Hepatocyte (in vitro differentiated cells): ENCODE measurements around the gene ANO6.

Source experiments
- CTCF ChIP-seq: fragments of 200-600 bp; sonication (generic); IDR thresholded peaks from 2 replicates; pipeline ENCODE4 v1.5.1; 2016; ENCODE audit warnings: antibody characterized with exemption, mild to moderate bottlenecking; ENCODE audit not compliant: poor library complexity
- EZH2 ChIP-seq: fragments of 200-600 bp; sonication (generic); IDR thresholded peaks from 2 replicates; pipeline ENCODE4 v1.6.1; 2016; ENCODE audit warnings: antibody characterized with exemption, mild to moderate bottlenecking, borderline replicate concordance
- EZH2phosphoT487 ChIP-seq: fragments of 200-600 bp; sonication (generic); IDR thresholded peaks from one replicate; pipeline ENCODE4 v1.6.1; 2018; ENCODE audit warnings: antibody characterized with exemption, mild to moderate bottlenecking, low read depth, moderate library complexity; ENCODE audit not compliant: unreplicated experiment, severe bottlenecking

- TF ChIP-seq CTCF (no peak), EZH2 (no peak), EZH2phosphoT487 (no peak)
Measured at GRCh38 chr12:45284096-45284901, 68.4 kb downstream of the ANO6 start.
